HG03432 (cell line): ENCODE data around the gene RNF220.
"Not testable (repeated sequence)": the region's sequence is repeated elsewhere in the genome, so short reads cannot be mapped to it uniquely, and the experiment has no call there.

Source experiments
- ATAC-seq: cut with Tn5 transposase; IDR thresholded peaks from one replicate; pipeline ENCODE4 v1.9.1; 2021; ENCODE audit warnings: mild to moderate bottlenecking, moderate library complexity; ENCODE audit not compliant: unreplicated experiment

The RNF220 gene

GRCh38 chr1:44695671-44696070 is 290.6 kb downstream of the RNF220 start:
- ATAC-seq, result no peak

GRCh38 chr1:44696101-44696500 is 291.0 kb downstream of the RNF220 start:
- no peak for ATAC-seq

GRCh38 chr1:44696789-44697345 is 291.8 kb downstream of the RNF220 start:
- ATAC-seq, result no peak

GRCh38 chr1:44698138-44698537 is 293.1 kb downstream of the RNF220 start:
- ATAC-seq, result no peak

GRCh38 chr1:44699375-44699774 is 294.3 kb downstream of the RNF220 start:
- ATAC-seq, result not testable (repeated sequence)

- ATAC-seq, result no peak
These were observed 295.5 kb downstream of the RNF220 start for GRCh38 chr1:44700573-44700972.

GRCh38 chr1:44701141-44701573 is 296.1 kb downstream of the RNF220 start:
- ATAC-seq, result no peak
